SIG-M5 treated with dmso at 0.1 percent for 504 hours (cell line): ENCODE results near the gene PCDHGA9.
"Not testable (repeated sequence)": the region's sequence is repeated elsewhere in the genome, so short reads cannot be mapped to it uniquely, and the experiment has no call there.

Source experiments
- DNase-seq: peaks from one replicate; lab custom pipeline; 2025; ENCODE audit not compliant: unreplicated experiment; lab: John Stamatoyannopoulos, UW

The PCDHGA9 gene

DNA sequence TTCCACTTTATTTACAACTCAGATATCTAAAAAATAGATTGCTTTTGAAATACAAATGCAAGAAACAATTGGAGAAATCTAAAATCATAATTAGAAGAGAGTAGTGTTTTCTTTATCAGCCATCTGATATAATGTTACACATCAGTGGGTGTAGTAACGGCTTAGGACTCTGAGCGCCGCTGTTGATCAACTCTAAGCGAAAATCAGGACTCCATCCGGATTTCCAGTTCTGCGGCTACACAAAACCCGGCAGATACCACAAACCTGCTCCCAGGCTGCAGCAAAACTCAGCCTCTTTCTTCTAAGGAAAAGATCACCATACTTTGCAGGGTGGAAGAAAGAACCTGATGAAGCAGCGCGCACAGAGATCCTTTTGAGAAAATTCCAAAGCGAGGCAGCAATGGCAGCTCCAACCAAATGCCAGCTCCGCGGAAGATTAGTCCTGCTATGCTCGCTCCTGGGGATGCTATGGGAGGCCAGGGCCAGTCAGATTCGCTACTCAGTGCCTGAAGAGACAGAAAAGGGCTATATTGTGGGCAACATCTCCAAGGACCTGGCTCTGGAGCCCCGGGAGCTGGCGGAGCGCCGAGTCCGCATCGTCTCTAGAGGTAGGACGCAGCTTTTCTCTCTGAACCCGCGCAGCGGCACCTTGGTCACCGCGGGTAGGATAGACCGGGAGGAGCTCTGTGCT lies at the start of gene PCDHGA9:
Gene PCDHGA9 (plus strand): TSS at position 226 of the 691 bp plus-strand sequence. CDS start 175 bp downstream, at position 401.
- DNase-seq: no peak

DNA sequence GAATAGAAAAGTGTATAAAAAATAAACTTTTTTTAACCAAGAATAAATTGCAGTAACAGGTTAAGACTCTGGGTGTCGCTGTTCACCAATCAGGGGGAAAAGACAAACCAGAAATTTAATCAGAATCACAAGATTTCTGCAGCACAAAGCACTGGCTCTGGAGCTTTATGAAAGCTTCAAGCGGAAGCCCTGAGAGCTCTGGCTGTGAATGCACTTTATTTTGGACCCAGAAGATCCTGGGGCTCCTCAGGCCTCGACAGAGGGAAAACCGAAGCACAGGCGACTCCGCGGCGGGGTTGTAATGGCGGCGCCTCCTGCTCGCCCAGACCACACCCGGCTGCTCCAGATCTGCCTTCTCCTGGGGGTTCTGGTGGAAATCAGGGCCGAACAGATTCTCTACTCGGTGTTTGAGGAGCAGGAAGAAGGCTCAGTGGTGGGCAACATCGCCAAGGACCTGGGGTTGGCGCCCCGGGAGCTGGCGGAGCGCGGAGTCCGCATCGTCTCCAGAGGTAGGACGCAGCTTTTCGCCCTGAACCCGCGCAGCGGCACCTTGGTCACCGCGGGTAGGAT lies 47.6 kb upstream of the PCDHGA9 start, which contains the start of gene PCDHGA4:
Gene PCDHGA4 (plus strand): TSS at position 122 of the 570 bp plus-strand sequence. CDS start 87 bp downstream, at position 209.
- no peak for DNase-seq

GRCh38 chr5:141355641-141356040 lies 46.9 kb upstream of the PCDHGA9 start:
- DNase-seq: no peak

GRCh38 chr5:141356133-141356532 lies 46.4 kb upstream of the PCDHGA9 start:
- DNase-seq: no peak

DNA sequence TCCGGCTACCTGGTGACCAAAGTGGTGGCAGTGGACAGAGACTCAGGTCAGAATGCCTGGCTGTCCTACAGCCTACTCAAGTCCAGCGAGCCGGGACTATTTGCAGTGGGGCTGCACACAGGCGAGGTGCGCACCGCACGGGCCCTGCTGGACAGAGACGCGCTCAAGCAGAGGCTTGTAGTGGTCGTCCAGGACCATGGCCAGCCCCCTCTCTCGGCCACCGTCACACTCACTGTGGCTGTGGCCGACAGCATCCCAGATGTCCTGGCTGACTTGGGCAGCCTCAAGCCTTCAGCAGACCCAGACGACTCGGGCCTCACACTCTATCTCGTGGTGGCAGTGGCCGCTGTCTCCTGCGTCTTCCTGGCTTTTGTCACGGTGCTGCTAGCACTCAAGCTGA lies 45.6 kb upstream of the PCDHGA9 start:
- no peak for DNase-seq

- peak; percentile 51 for DNase-seq
These were observed 42.7 kb upstream of the PCDHGA9 start, which contains the start of gene PCDHGB2 for GRCh38 chr5:141359790-141360426. PCDHGB2 (plus strand) TSS chr5:141359994; CDS start chr5:141360136, 142 bp downstream.

DNA sequence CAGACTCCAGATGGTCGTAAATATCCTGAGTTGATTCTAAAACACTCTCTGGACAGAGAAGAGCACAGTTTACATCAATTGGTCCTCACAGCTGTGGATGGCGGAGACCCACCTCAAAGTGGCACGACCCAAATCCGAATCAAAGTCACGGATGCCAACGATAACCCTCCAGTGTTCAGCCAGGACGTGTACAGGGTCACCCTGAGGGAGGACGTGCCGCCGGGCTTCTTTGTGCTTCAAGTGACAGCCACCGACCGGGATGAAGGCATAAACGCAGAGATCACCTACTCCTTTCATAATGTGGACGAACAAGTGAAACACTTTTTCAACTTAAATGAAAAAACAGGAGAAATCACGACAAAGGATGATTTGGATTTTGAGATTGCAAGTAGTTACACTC lies 41.9 kb upstream of the PCDHGA9 start:
- no peak for DNase-seq

DNA sequence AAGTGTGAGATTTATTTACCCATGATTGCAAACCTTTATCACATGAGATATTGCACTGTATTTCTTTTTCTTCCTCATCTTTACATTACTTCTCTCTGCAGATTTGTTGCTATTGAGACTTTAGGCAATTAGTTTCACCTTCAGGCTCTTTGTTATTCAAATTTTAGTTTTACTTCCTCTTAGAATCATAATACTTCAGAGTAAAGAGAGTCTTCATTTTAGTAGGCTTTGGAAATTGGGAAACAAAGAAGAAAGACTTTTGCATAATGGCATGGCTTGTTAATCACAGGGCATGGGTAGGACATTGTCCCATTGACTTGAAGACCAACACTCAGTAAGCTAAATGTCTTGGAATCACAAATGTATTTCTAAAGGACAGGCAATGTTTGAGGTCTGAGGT lies 39.9 kb upstream of the PCDHGA9 start:
- DNase-seq: no peak

DNA sequence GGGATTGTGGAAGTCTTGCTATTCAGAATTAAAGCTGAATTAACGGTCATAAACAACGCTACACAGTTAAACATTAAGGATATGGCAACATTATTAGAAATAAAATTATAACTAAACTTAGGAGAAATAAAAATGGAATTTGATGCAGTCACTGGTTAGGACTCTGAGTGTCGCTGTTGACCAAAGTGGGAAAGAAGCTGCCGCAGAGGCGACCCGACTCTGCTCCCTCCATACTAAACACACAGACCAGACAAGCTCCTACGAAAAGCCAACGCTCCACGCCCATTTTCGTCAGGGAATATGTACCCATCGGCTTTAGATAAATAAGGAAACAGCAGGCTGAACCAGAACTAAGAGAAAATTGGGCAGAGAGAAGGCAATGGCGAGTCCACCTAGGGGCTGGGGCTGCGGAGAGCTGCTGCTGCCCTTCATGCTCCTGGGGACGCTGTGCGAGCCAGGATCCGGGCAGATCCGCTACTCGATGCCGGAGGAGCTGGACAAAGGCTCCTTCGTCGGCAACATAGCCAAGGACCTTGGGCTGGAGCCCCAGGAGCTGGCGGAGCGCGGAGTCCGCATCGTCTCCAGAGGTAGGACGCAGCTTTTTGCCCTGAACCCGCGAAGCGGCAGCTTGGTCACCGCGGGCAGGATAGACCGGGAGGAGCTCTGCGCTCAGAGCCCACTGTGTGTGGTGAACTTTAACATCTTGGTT lies 38.5 kb upstream of the PCDHGA9 start, which contains the start of gene PCDHGA5:
Gene PCDHGA5 (plus strand): TSS at position 211 of the 709 bp plus-strand sequence. CDS start 169 bp downstream, at position 380.
- DNase-seq: no peak

GRCh38 chr5:141366016-141366896 lies 36.3 kb upstream of the PCDHGA9 start:
- DNase-seq: no peak

- DNase-seq: no peak
These were observed 32.4 kb upstream of the PCDHGA9 start, which contains the start of gene PCDHGB3 for GRCh38 chr5:141369994-141370848. PCDHGB3 (plus strand) TSS chr5:141370242; CDS start chr5:141370395, 153 bp downstream.

DNA sequence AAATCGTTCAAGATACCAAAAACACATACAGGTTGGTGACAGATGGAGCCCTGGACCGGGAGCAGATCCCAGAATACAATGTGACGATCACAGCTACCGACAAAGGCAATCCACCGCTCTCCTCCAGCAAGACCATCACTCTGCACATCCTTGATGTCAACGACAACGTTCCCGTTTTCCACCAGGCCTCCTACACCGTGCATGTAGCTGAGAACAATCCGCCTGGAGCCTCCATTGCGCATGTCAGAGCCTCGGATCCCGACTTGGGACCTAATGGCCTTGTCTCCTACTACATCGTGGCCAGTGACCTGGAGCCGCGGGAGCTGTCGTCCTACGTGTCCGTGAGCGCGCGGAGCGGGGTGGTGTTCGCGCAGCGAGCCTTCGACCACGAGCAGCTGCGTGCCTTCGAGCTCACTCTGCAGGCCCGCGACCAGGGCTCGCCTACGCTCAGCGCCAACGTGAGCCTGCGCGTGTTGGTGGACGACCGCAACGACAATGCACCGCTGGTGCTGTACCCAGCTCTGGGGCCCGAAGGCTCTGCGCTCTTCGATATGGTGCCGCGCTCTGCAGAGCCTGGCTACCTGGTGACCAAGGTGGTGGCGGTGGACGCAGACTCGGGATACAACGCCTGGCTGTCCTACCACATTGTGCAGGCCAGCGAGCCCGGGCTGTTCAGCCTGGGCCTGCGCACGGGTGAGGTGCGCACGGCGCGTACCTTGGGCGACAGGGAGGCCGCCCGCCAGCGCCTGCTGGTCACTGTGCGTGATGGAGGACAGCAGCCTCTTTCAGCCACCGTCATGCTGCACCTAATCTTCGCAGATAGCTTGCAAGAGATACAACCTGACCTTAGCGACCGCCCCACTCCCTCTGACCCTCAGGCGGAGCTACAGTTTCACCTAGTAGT lies 30.8 kb upstream of the PCDHGA9 start:
- DNase-seq: no peak

DNA sequence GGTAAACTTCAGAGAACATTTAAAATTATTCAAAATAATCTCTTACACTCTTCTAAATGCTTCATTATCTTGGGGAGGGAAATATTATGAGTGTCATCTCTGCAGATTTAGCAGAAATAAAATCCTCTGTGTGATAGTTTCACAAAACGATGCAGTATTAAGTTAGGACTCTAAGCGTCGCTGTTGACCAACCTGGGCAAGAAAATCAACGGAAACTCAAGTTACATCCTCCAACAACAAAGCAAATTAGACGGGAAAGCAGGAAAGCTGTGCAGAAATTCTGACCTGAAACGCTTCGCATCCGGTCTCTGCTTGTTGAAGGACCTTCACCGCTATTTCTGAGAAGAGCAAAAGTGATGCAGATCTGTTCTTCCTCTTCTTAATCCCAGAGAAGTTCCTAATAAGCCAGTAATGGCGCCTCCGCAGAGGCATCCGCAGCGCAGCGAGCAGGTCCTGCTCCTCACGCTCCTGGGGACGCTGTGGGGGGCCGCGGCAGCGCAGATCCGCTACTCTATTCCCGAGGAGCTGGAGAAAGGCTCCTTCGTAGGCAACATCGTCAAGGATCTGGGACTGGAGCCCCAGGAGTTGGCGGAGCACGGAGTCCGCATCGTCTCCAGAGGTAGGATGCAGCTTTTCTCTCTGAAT lies 28.8 kb upstream of the PCDHGA9 start, which contains the start of gene PCDHGA6:
Gene PCDHGA6 (plus strand): TSS at position 219 of the 645 bp plus-strand sequence. CDS start 193 bp downstream, at position 412.
- DNase-seq: no peak

GRCh38 chr5:141374627-141375026 lies 28.0 kb upstream of the PCDHGA9 start:
- no peak for DNase-seq

GRCh38 chr5:141375444-141376155 lies 27.0 kb upstream of the PCDHGA9 start:
- not testable (repeated sequence) for DNase-seq

DNA sequence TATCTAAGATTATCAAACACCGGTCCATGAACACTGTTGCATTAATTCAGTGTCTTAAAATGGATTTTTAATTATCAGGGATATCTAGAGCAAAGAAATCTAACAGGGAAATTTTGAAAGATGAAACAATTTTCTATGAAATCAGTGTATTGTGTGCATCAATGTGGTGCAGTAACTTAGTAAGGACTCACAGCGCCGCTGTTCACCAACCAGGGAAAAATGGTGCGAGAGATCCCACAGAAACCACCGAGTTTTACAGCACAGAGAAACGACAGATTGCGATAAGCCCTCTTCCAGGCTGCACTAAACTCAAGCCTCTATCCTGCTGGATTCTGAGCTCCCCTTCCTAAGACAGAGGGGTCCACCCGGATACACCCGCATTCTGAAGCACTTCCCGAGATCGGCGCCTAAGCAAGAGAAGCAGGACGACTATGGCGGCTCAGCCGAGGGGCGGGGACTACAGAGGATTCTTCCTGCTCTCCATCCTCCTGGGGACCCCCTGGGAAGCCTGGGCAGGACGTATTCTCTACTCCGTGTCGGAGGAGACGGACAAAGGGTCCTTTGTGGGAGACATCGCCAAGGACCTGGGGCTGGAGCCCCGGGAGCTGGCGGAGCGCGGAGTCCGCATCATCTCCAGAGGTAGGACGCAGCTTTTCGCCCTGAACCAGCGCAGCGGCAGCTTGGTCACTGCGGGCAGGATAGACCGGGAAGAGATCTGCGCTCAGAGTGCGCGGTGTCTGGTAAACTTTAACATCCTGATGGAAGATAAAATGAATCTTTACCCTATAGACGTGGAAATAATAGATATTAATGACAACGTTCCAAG lies 19.9 kb upstream of the PCDHGA9 start, which contains the start of gene PCDHGA7:
Gene PCDHGA7 (plus strand): TSS at position 274 of the 826 bp plus-strand sequence. CDS start 158 bp downstream, at position 432.
- DNase-seq: no peak
